Activated CD4-positive, alpha-beta T cell treated with anti-CD3 and anti-CD28 coated beads for 36 hours (primary cell): ENCODE results near the gene PHKA2. TPM values are rescaled to one million over a fixed set of nuclear protein-coding genes. Genes with fewer than 3 reads are reported as not detected.
"Not testable (repeated sequence)": the region's sequence is repeated elsewhere in the genome, so short reads cannot be mapped to it uniquely, and the experiment has no call there.

Experiments
- ATAC-seq: fragments of 200-7000 bp; cut with Tn5 transposase; one replicate; pipeline ENCODE4 v1.10.0; 2021; ENCODE audit warnings: mild to moderate bottlenecking, moderate library complexity
- CTCF ChIA-PET: fragments of 350-600 bp; sonication (Branson Sonifier 250); formaldehyde crosslinking; loops from one replicate; lab custom pipeline; 2021; ENCODE audit warnings: antibody characterized with exemption; lab: Charles Lee
- POLR2A ChIA-PET: fragments of 350-600 bp; sonication (Branson Sonifier 250); formaldehyde crosslinking; loops from one replicate; lab custom pipeline; 2021; ENCODE audit warnings: antibody characterized with exemption, inconsistent platforms; lab: Charles Lee
- DNase-seq: peaks from one replicate; pipeline ENCODE4 v3.0.0-alpha.2; 2020
- H3K27ac Mint-ChIP-seq: one replicate; pipeline ENCODE4 v1.8.0; 2021; ENCODE audit warnings: mixed read lengths
- H3K27me3 Mint-ChIP-seq: one replicate; pipeline ENCODE4 v1.8.0; 2021; ENCODE audit warnings: mixed read lengths
- H3K36me3 Mint-ChIP-seq: one replicate; pipeline ENCODE4 v1.8.0; 2021; ENCODE audit warnings: low read depth, mixed read lengths
- H3K4me1 Mint-ChIP-seq: one replicate; pipeline ENCODE4 v1.8.0; 2021; ENCODE audit warnings: mixed read lengths
- H3K4me3 Mint-ChIP-seq: one replicate; pipeline ENCODE4 v1.8.0; 2021; ENCODE audit warnings: mild to moderate bottlenecking, moderate library complexity, mixed read lengths
- H3K9me3 Mint-ChIP-seq: one replicate; pipeline ENCODE4 v1.8.0; 2021; ENCODE audit warnings: low read depth, mixed read lengths
- intact Hi-C, 2 experiments: fragments of 100-400 bp; cut with DNase I in 1 of 2; cut with micrococcal nuclease in 1 of 2; formaldehyde crosslinking; loops; one replicate each; pipeline versions ENCODE4 v1.14.2 to v1.15.1; 2022 to 2024; cut with DNase I, micrococcal nuclease
- total RNA-seq, 2 experiments: library from RNA; stranded (reverse); gene quantifications; one replicate each; pipeline ENCODE4 v1.2.3, GENCODE V29; 2021

Gene PHKA2, protein sequence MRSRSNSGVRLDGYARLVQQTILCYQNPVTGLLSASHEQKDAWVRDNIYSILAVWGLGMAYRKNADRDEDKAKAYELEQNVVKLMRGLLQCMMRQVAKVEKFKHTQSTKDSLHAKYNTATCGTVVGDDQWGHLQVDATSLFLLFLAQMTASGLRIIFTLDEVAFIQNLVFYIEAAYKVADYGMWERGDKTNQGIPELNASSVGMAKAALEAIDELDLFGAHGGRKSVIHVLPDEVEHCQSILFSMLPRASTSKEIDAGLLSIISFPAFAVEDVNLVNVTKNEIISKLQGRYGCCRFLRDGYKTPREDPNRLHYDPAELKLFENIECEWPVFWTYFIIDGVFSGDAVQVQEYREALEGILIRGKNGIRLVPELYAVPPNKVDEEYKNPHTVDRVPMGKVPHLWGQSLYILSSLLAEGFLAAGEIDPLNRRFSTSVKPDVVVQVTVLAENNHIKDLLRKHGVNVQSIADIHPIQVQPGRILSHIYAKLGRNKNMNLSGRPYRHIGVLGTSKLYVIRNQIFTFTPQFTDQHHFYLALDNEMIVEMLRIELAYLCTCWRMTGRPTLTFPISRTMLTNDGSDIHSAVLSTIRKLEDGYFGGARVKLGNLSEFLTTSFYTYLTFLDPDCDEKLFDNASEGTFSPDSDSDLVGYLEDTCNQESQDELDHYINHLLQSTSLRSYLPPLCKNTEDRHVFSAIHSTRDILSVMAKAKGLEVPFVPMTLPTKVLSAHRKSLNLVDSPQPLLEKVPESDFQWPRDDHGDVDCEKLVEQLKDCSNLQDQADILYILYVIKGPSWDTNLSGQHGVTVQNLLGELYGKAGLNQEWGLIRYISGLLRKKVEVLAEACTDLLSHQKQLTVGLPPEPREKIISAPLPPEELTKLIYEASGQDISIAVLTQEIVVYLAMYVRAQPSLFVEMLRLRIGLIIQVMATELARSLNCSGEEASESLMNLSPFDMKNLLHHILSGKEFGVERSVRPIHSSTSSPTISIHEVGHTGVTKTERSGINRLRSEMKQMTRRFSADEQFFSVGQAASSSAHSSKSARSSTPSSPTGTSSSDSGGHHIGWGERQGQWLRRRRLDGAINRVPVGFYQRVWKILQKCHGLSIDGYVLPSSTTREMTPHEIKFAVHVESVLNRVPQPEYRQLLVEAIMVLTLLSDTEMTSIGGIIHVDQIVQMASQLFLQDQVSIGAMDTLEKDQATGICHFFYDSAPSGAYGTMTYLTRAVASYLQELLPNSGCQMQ
- total RNA-seq: 10 to 100 TPM; 22.0 to 24.5 TPM

DNA sequence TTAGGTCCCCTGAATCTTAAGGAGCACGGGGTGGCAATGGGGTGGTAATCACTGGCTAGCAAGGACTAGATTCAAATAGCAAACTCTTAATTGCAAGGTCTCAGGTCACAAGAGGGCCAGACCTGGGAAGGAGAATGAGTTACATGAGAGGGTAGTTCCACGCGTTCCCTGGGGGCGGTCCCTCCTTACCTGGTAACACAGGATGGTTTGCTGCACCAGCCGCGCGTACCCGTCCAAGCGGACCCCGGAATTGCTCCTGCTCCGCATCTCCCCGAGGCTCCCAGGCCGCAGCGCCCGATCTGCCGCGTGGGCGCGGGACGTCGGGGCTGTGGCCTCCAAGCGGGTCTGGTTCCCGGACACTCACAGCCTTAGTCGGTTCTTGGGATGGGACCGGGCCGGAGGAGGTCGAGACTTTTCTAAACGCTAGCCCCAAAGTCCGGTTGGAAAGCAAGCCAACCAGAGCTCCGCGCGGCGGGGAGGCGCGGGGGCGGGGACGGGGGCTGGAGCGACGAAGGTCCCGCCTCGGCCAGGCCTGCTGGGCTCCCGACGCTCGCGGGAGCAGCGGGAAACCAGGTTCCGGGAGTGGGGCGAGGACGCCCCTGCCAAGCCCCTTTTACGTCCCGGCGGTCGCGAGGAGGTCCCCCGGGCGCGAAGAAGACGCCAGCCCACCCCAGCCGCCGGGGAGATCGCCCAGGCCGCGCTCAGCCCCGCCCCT, at the start of gene PHKA2:
PHKA2 (minus strand) TSS at position 449 of the 715 bp plus-strand sequence; CDS start at position 267, 182 bp downstream.
- Mint-ChIP-seq H3K9me3 (no peaks in the 10 kb centered on the region), H3K4me1 (peaks cover 11% of the 10 kb centered on the region), H3K4me3 (peak within 1 kb of the TSS; percentile 84), H3K36me3 (no peaks in the 10 kb centered on the region), H3K27ac (peak within 1 kb of the TSS; percentile 93), H3K27me3 (no peaks in the 10 kb centered on the region)
- peak; percentile 23 for ATAC-seq
- CTCF ChIA-PET: no interaction called here
- peak; percentile 44 for DNase-seq
- intact Hi-C loops: loop anchor here (1.0 to 10.0 kb wide), 10 partner anchors 27 to 1245 kb away; partner anchors contain the start of genes CDKL5 (in 2 of the 2), PDHA1 (in 2 of the 2), RS1 (in 1 of the 2) and SCML2 (in 1 of the 2)
- POLR2A ChIA-PET: no interaction called here

DNA sequence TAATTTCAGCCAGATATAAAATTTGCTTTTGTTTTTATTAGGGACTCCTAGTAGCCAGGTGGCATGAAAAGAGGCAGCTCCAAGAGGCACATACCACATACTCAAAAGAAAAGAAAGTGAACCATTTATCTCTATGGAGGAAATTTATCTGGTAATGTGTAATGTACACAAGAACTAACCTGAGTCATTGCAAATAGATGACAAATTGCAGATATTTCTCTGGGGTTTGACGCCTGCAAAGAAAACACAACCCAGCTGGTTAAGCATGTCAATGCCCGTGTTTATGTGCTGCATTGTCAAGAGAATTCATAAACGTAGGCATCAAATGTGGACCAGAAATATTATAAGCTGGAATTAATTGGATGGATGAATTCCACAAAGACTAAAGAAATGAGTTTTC, 46.9 kb upstream of the PHKA2 start:
- CTCF ChIA-PET: interaction anchor here (0.8 kb wide), 1 partner anchor 107 kb away, joined by 3 read pairs; no protein-coding TSS in a partner anchor
- H3K4me3 Mint-ChIP-seq: no peak overlapping the region

DNA sequence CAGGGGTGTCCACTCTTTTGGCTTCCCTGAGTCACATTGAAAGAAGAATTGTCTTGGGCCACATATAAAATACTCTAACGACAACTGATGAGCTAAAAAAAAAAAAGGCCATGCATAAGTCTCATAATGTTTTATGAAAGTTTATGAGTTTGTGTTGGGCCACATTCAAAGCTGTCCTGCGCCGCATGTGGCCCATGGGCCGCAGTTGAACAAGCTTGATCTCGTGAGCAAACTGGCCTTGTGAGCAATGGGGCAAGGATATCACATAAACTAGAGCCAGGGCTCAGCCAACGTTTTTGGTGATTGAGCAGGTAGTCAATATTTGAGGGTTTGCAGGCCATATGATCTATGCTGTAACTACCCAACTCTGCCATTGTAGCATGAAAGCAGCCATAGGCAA, 44.6 kb upstream of the PHKA2 start:
- intact Hi-C loops: no loop called here
- DNase-seq (no peak), ATAC-seq (no peak)
- H3K4me1 Mint-ChIP-seq: no peaks in the 10 kb centered on the region
- no peak overlapping the region for H3K4me3 Mint-ChIP-seq
- ChIA-PET POLR2A (no interaction called here), CTCF (no interaction called here)
- no peaks in the 10 kb centered on the region for H3K36me3 Mint-ChIP-seq
- H3K27ac Mint-ChIP-seq: no peak overlapping the region
- H3K9me3 Mint-ChIP-seq: no peaks in the 10 kb centered on the region
- H3K27me3 Mint-ChIP-seq: no peaks in the 10 kb centered on the region

More for the DNA sequence above, 46.9 kb upstream of the PHKA2 start:
- no peak overlapping the region for H3K27ac Mint-ChIP-seq
- H3K36me3 Mint-ChIP-seq: no peaks in the 10 kb centered on the region
- H3K4me1 Mint-ChIP-seq: no peaks in the 10 kb centered on the region
- DNase-seq (no peak), ATAC-seq (no peak)
- intact Hi-C loops: no loop called here
- no peaks in the 10 kb centered on the region for H3K27me3 Mint-ChIP-seq
- POLR2A ChIA-PET: no interaction called here
- no peaks in the 10 kb centered on the region for H3K9me3 Mint-ChIP-seq

DNA sequence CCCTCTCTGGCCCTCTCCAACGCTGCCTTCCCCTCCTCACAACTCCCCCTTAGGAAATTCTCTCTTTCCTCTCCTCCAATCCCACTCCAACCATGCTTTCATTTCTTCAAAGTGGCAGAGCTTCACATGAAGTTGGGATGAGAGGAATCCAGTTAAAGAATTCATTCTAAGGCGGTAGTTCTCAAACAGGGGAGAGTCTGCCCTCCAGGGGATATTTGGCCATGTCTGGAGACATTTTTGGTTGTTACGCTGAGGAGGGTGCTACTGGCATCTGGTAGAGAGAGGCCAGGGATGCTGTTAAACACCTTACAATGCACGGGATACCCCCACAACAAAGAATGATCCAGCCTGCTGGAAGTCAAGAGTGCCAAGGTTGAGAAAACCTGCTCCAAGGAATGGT, 40.5 kb upstream of the PHKA2 start:
- ChIA-PET POLR2A (no interaction called here), CTCF (interaction anchor here (0.8 kb wide), 1 partner anchor 18 kb away, joined by 3 read pairs; no protein-coding TSS in a partner anchor)
- H3K36me3 Mint-ChIP-seq: no peaks in the 10 kb centered on the region
- H3K9me3 Mint-ChIP-seq: no peaks in the 10 kb centered on the region
- intact Hi-C loops: no loop called here
- DNase-seq (no peak), ATAC-seq (no peak)
- H3K27ac Mint-ChIP-seq: no peak overlapping the region
- H3K4me1 Mint-ChIP-seq: no peaks in the 10 kb centered on the region
- no peak overlapping the region for H3K4me3 Mint-ChIP-seq
- no peaks in the 10 kb centered on the region for H3K27me3 Mint-ChIP-seq

DNA sequence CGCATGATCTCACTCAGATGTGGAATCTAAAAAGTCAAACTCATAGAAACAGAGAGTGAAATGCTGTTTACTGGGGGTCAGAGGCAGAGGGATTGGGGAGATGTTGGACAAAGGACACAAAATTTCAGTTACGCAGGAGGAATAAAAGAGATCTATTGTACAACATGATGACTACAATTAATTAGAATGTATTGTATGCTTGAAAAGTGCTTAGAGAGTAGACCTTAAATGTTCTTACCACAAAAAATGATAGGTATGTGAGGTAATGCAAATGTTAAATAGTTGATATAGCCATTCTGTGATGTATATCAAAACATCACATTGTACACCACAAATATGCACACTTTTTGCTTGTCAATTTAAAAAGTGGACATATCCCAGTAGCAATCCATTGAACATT, 36.1 kb upstream of the PHKA2 start:
- ChIA-PET POLR2A (no interaction called here), CTCF (interaction anchor here (0.7 kb wide), 1 partner anchor 1005 kb away, joined by 3 read pairs; no protein-coding TSS in a partner anchor)
- Mint-ChIP-seq H3K27ac (no peak overlapping the region), H3K4me3 (no peak overlapping the region), H3K9me3 (no peaks in the 10 kb centered on the region), H3K27me3 (no peaks in the 10 kb centered on the region), H3K4me1 (no peaks in the 10 kb centered on the region), H3K36me3 (no peaks in the 10 kb centered on the region)
- ATAC-seq (no peak), DNase-seq (no peak)
- intact Hi-C loops: no loop called here

DNA sequence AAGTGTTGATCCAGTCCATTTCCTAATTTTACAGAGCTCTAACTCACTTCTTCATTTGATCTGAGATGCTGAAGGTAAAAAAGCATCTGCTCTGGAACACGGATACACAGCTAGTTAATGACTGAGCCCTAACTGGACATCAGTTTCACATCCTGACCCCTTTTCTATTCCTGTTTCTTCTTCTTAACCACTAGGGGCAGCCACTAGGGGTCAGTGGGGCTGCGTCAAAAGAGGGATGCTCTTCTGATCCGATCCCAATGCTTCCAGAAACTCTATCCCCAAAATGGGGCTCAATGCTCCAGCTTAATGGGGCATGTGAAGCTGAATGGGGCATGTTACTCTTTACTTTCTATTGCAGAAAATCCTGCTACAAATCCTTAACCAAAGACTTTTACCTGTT, 33.4 kb upstream of the PHKA2 start:
- H3K36me3 Mint-ChIP-seq: no peaks in the 10 kb centered on the region
- ChIA-PET CTCF (interaction anchor here (0.8 kb wide), 1 partner anchor 13 kb away, joined by 3 read pairs; no protein-coding TSS in a partner anchor), POLR2A (no interaction called here)
- intact Hi-C loops: no loop called here
- H3K27ac Mint-ChIP-seq: no peak overlapping the region
- H3K27me3 Mint-ChIP-seq: no peaks in the 10 kb centered on the region
- H3K4me3 Mint-ChIP-seq: no peak overlapping the region
- no peak for DNase-seq
- no peaks in the 10 kb centered on the region for H3K9me3 Mint-ChIP-seq
- H3K4me1 Mint-ChIP-seq: no peaks in the 10 kb centered on the region
- no peak for ATAC-seq

DNA sequence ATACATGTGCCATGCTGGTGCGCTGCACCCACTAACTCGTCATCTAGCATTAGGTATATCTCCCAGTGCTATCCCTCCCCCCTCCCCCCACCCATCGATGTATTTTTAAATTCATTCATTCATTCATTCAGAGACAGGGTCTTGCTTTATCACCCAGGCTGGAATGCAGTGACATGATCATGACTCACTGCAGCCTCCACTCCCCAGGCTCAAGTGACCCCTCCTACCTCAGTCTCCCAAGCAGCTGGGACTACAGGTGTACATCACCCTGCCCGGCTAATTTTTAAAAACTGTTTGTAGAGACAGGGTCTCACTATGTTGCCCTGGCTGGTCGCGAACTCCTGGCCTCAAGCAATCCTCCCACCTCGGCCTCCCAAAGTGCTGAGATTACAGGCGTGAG, 32.7 kb upstream of the PHKA2 start:
- H3K4me1 Mint-ChIP-seq, H3K27ac Mint-ChIP-seq, POLR2A ChIA-PET, H3K36me3 Mint-ChIP-seq, intact Hi-C loops, DNase-seq, H3K4me3 Mint-ChIP-seq, ATAC-seq, H3K9me3 Mint-ChIP-seq, H3K27me3 Mint-ChIP-seq: not testable (repeated sequence)
- CTCF ChIA-PET: interaction anchor here (0.5 kb wide), 1 partner anchor 437 kb away, joined by 3 read pairs; no protein-coding TSS in a partner anchor

DNA sequence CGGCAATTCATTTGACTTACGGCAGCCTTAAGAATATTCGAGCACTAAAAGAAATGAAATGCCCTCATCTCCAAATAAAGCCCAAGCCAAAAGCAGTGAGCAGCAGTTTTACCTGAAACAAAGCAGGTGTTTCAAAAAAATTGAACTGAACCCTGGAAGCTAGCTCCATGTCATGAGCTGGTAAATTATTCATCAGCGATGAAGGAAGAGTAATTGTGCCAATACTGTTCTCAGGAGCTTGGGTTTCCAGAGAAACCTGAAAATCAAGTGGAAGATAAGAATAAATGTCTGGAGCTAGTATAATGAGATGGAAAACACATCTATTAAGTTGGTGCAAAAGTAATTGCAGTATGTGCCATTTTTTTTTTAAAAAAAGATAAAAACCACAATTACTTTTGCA, 24.0 kb upstream of the PHKA2 start:
- no peaks in the 10 kb centered on the region for H3K4me1 Mint-ChIP-seq
- ATAC-seq (no peak), DNase-seq (no peak)
- intact Hi-C loops: no loop called here
- H3K4me3 Mint-ChIP-seq: no peak overlapping the region
- ChIA-PET POLR2A (no interaction called here), CTCF (no interaction called here)
- no peak overlapping the region for H3K27ac Mint-ChIP-seq
- no peaks in the 10 kb centered on the region for H3K9me3 Mint-ChIP-seq
- no peaks in the 10 kb centered on the region for H3K27me3 Mint-ChIP-seq
- H3K36me3 Mint-ChIP-seq: no peaks in the 10 kb centered on the region

DNA sequence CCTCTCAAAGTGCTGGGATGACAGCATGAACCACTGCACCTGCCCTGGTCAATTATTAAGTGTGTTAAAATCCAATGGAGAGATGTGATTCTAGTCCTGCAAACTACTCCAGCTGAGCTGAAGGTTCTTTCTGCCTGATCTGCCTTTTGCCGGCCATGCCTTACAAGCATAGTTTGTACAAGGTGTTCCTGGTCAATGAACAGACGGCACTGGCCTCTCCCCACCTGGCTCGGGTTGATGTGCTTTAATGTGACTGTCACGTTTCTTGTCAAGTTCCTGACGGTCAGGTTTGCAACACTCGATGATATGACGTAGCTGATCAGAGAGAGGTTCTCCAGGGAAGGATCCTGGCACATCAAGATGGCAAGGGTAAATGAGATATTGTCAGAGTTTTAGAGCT, 23.1 kb upstream of the PHKA2 start:
- H3K4me3 Mint-ChIP-seq: no peak overlapping the region
- intact Hi-C loops: no loop called here
- ChIA-PET CTCF (interaction anchor here (1.0 to 1.2 kb wide), 2 partner anchors 17 to 25 kb away, joined by 3 read pairs; no protein-coding TSS in a partner anchor), POLR2A (interaction anchor here (0.6 kb wide), 1 partner anchor 9 kb away, joined by 3 read pairs; no protein-coding TSS in a partner anchor)
- no peak overlapping the region for H3K27ac Mint-ChIP-seq
- no peak for ATAC-seq
- no peaks in the 10 kb centered on the region for H3K36me3 Mint-ChIP-seq
- DNase-seq: no peak
- no peaks in the 10 kb centered on the region for H3K9me3 Mint-ChIP-seq
- H3K4me1 Mint-ChIP-seq: no peaks in the 10 kb centered on the region
- no peaks in the 10 kb centered on the region for H3K27me3 Mint-ChIP-seq

DNA sequence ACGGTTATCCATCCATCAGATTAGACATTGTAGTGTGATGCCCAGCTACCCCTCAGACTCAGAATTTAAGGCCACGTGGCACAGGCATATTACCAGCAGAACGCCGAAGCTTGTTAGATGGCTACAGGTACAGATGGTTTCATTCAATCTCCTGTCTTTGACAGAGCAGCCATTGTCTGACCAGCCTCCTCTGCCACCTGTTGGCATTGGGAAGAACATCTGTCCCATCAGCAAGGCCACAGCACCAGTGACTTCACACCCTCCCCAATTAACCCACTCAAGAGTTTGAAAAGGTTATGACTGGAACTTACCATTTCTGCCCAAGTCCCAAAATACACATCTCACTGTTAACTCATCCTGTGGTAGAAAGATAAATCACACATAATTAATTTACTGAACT, 22.0 kb upstream of the PHKA2 start:
- ATAC-seq: peak; percentile 36
- H3K9me3 Mint-ChIP-seq: no peaks in the 10 kb centered on the region
- ChIA-PET CTCF (interaction anchor here (1.0 to 1.2 kb wide), 2 partner anchors 18 to 26 kb away, joined by 3 read pairs; no protein-coding TSS in a partner anchor), POLR2A (no interaction called here)
- no peak overlapping the region for H3K27ac Mint-ChIP-seq
- DNase-seq: peak; percentile 6
- H3K36me3 Mint-ChIP-seq: no peaks in the 10 kb centered on the region
- no peaks in the 10 kb centered on the region for H3K27me3 Mint-ChIP-seq
- H3K4me1 Mint-ChIP-seq: no peaks in the 10 kb centered on the region
- no peak overlapping the region for H3K4me3 Mint-ChIP-seq
- intact Hi-C loops: no loop called here
